Measurements from ENCODE around the gene ANGPTL8. TPM values are rescaled to one million over a fixed set of nuclear protein-coding genes. Genes with fewer than 3 reads are reported as not detected.
A peak's percentile ranks its signal among the peaks of the same experiment; 100 is the strongest.

The ANGPTL8 gene
- total and polyA plus RNA-seq, 7 experiments from 2014 or later, result not detected

DNA sequence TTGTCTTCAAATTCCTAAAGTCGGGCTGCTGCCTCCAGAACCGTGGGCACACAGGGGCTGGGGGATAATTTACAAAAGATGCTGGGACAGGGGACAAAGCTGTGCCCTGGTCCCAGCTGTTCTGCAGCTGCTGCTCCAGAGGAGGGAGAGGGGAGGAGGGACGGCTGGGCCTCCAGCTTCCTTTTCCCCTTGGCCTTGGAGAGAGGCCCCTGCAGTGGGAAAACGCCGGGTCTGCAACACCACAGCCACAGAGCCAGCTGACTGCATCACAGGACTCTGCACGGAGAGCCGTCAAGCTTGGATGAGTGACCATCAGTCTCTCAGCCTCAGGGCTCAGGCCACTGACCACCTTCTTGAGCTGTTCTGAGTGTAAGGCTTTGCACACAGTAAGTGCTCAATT is 16.8 kb downstream of the ANGPTL8 start:
- Histone ChIP-seq H3K27ac (ENCODE audit: low read depth, low read length) (no peak overlapping the region), H3K4me1 (ENCODE audit: control insufficient read depth in 2 of 2, insufficient read depth in 2 of 2, low read length in 2 of 2) (no peaks in the 10 kb centered on the region), H3K36me3 (ENCODE audit: control insufficient read depth in 2 of 3, insufficient read depth in 3 of 3, low read length in 3 of 3) (no peaks in the 10 kb centered on the region), H3K4me3 (ENCODE audit: low read length) (no peak overlapping the region), H3K9me3 (ENCODE audit: control insufficient read depth in 2 of 3, low read length in 3 of 3) (no peaks in the 10 kb centered on the region), H3K27me3 (ENCODE audit: control insufficient read depth in 2 of 2, insufficient read depth in 2 of 2, low read length in 2 of 2) (no peaks in the 10 kb centered on the region)
- ChIA-PET CTCF (interaction anchor here (0.6 to 1.4 kb wide), 2 partner anchors 221 to 227 kb away, joined by 3 read pairs; no protein-coding TSS in a partner anchor), POLR2A (interaction anchor here (0.7 kb wide), 1 partner anchor 12 kb away, joined by 3 read pairs; no protein-coding TSS in a partner anchor)
- no peak overlapping the region for H3K27ac Mint-ChIP-seq
- no peak for DNase-seq
- intact Hi-C loops (cut with micrococcal nuclease), result no loop called here
- ATAC-seq, result no peak
- H3K36me3 Mint-ChIP-seq, result no peaks in the 10 kb centered on the region
- H3K27me3 Mint-ChIP-seq, result peaks cover 4 to 25% (median 9%) of the 10 kb centered on the region in 5 donors
- peaks cover 0 to 4% (median 0%) of the 10 kb centered on the region in 7 donors for H3K4me1 Mint-ChIP-seq
- H3K4me3 Mint-ChIP-seq, result no peak overlapping the region
- peaks cover 0 to 4% (median 0%) of the 10 kb centered on the region in 11 donors for H3K9me3 Mint-ChIP-seq

DNA sequence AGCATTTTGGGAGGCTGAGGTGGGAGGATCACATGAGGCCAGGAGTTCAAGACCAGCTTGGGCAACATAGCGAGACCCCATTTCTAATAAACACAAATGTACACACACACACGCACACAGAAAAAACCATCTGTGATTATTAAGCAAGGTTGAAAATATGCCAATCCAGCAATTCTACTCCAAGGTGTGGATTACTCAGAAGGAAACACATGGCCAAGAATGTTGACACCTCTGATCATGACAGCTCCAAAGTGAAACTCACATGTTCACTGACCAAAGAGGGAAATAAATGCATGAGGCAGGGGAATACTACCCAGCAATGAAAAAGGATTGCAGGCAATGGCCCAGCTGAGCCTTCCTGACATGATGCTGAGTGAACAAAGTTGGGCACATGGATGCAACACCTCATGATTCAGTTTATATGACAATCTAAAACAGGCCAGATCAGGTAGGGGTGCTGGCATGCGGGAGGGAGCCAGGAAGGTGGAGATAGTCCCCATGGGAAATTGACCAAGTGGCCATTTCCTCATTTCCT is 18.5 kb downstream of the ANGPTL8 start:
- Mint-ChIP-seq H3K27me3 (peaks cover 6 to 37% (median 13%) of the 10 kb centered on the region in 5 donors), H3K4me1 (peaks cover 0 to 4% (median 3%) of the 10 kb centered on the region in 7 donors), H3K9me3 (peaks cover 0 to 4% (median 0%) of the 10 kb centered on the region in 11 donors), H3K4me3 (no peak overlapping the region), H3K36me3 (no peaks in the 10 kb centered on the region), H3K27ac (no peak overlapping the region)
- Histone ChIP-seq H3K27ac (ENCODE audit: low read depth, low read length) (no peak overlapping the region), H3K4me3 (ENCODE audit: low read length) (no peak overlapping the region), H3K4me1 (ENCODE audit: control insufficient read depth in 2 of 2, insufficient read depth in 2 of 2, low read length in 2 of 2) (no peaks in the 10 kb centered on the region), H3K27me3 (ENCODE audit: control insufficient read depth in 2 of 2, insufficient read depth in 2 of 2, low read length in 2 of 2) (peaks cover 0 to 3% of the 10 kb centered on the region in 2 donors), H3K9me3 (ENCODE audit: control insufficient read depth in 2 of 3, low read length in 3 of 3) (no peaks in the 10 kb centered on the region), H3K36me3 (ENCODE audit: control insufficient read depth in 2 of 3, insufficient read depth in 3 of 3, low read length in 3 of 3) (no peaks in the 10 kb centered on the region)
- ATAC-seq (no peak), DNase-seq (no peak)
- ChIA-PET CTCF (interaction anchor here (0.6 kb wide), 1 partner anchor 27 kb away, joined by 3 read pairs; no protein-coding TSS in a partner anchor), POLR2A (interaction anchor here (0.6 kb wide), 1 partner anchor 88 kb away, joined by 3 read pairs; the partner anchor contains the start of genes CCDC159 and TMEM205)
- intact Hi-C loops (cut with micrococcal nuclease), result no loop called here

DNA sequence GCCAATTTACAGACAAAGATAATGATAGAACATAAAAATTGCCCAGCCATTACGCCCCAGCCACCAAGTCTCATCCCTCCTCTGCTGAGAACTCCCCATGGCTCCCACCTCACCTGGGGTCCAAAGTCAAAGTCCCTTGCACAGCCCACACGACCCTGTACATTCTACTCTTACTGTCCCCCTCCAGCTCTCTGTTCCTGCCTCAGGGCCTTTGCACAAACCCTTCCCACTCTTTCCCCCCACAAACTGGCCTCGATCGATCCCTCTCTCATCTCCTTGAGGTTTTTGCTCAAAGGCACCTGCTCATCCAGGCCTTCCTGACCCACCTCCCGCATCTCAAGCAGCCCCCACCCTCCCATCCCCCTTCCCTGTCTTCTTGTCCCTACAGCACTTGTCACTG is 21.6 kb downstream of the ANGPTL8 start:
- DNase-seq (no peak), ATAC-seq (no peak)
- ChIA-PET CTCF (interaction anchor here (0.6 kb wide), 1 partner anchor 319 kb away, joined by 4 read pairs; no protein-coding TSS in a partner anchor), POLR2A (no interaction called here)
- intact Hi-C loops (cut with micrococcal nuclease), result no loop called here
- no peaks in the 10 kb centered on the region for H3K9me3 ChIP-seq (ENCODE audit: control insufficient read depth in 2 of 3, low read length in 3 of 3)
- peaks cover 21 to 59% (median 35%) of the 10 kb centered on the region in 5 donors for H3K27me3 Mint-ChIP-seq
- H3K27ac ChIP-seq (ENCODE audit: low read depth, low read length), result no peak overlapping the region
- H3K4me3 Mint-ChIP-seq, result peak overlapping the region; percentile 51 to 85 (median 60)
- no peaks in the 10 kb centered on the region for H3K36me3 ChIP-seq (ENCODE audit: control insufficient read depth in 2 of 3, insufficient read depth in 3 of 3, low read length in 3 of 3)
- H3K9me3 Mint-ChIP-seq, result peaks cover 0 to 4% (median 0%) of the 10 kb centered on the region in 11 donors
- H3K4me3 ChIP-seq (ENCODE audit: low read length), result no peak overlapping the region
- H3K27me3 ChIP-seq (ENCODE audit: control insufficient read depth in 2 of 2, insufficient read depth in 2 of 2, low read length in 2 of 2), result peaks cover 0 to 14% of the 10 kb centered on the region in 2 donors
- H3K4me1 Mint-ChIP-seq, result peaks cover 0 to 7% (median 3%) of the 10 kb centered on the region in 7 donors
- no peaks in the 10 kb centered on the region for H3K36me3 Mint-ChIP-seq
- peak overlapping the region in 1 of 9 donors; percentile 63 for H3K27ac Mint-ChIP-seq
- no peaks in the 10 kb centered on the region for H3K4me1 ChIP-seq (ENCODE audit: control insufficient read depth in 2 of 2, insufficient read depth in 2 of 2, low read length in 2 of 2)

DNA sequence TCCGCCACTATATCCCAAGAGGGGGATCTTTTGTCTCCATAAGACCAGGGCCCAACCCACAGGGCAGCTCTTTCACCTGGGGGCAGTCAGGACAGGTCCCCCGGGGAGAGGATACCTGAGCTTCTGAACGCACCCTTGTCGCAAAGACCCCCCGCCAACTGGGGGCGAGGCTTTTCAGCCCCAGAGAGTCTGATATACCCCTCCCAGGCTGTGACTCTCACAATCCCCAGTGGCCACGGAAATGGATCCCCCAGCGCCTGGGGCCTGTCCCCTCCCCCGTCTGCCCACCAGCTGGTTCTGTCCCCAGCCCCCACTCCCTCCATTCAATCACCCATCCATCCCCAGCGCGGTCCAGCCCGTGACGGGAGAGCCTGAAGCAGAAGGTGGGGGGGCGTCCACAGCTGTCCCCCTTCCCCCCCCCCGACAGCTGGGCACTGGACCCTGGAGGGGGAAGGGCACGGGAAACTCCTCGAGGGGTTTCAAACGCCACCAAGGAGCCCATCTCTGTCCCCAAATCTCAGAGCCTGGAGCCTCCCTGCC is 22.1 kb downstream of the ANGPTL8 start:
- POLR2A ChIA-PET, result no interaction called here
- H3K4me1 Mint-ChIP-seq, result peaks cover 0 to 7% (median 3%) of the 10 kb centered on the region in 7 donors
- H3K4me3 Mint-ChIP-seq, result peak overlapping the region; percentile 17 to 85 (median 60)
- intact Hi-C loops (cut with micrococcal nuclease), result no loop called here
- no peaks in the 10 kb centered on the region for H3K36me3 Mint-ChIP-seq
- no peak overlapping the region for H3K27ac Mint-ChIP-seq
- H3K4me1 ChIP-seq (ENCODE audit: control insufficient read depth in 2 of 2, insufficient read depth in 2 of 2, low read length in 2 of 2), result no peaks in the 10 kb centered on the region
- H3K27ac ChIP-seq (ENCODE audit: low read depth, low read length), result no peak overlapping the region
- peaks cover 0 to 4% (median 0%) of the 10 kb centered on the region in 11 donors for H3K9me3 Mint-ChIP-seq
- CTCF ChIA-PET, result interaction anchor here (0.6 kb wide), 1 partner anchor 320 kb away, joined by 4 read pairs; no protein-coding TSS in a partner anchor
- no peak for ATAC-seq
- peaks cover 26 to 64% (median 35%) of the 10 kb centered on the region in 5 donors for H3K27me3 Mint-ChIP-seq
- peaks cover 0 to 14% of the 10 kb centered on the region in 2 donors for H3K27me3 ChIP-seq (ENCODE audit: control insufficient read depth in 2 of 2, insufficient read depth in 2 of 2, low read length in 2 of 2)
- no peaks in the 10 kb centered on the region for H3K36me3 ChIP-seq (ENCODE audit: control insufficient read depth in 2 of 3, insufficient read depth in 3 of 3, low read length in 3 of 3)
- H3K4me3 ChIP-seq (ENCODE audit: low read length), result no peak overlapping the region
- no peaks in the 10 kb centered on the region for H3K9me3 ChIP-seq (ENCODE audit: control insufficient read depth in 2 of 3, low read length in 3 of 3)
- DNase-seq, result no peak

DNA sequence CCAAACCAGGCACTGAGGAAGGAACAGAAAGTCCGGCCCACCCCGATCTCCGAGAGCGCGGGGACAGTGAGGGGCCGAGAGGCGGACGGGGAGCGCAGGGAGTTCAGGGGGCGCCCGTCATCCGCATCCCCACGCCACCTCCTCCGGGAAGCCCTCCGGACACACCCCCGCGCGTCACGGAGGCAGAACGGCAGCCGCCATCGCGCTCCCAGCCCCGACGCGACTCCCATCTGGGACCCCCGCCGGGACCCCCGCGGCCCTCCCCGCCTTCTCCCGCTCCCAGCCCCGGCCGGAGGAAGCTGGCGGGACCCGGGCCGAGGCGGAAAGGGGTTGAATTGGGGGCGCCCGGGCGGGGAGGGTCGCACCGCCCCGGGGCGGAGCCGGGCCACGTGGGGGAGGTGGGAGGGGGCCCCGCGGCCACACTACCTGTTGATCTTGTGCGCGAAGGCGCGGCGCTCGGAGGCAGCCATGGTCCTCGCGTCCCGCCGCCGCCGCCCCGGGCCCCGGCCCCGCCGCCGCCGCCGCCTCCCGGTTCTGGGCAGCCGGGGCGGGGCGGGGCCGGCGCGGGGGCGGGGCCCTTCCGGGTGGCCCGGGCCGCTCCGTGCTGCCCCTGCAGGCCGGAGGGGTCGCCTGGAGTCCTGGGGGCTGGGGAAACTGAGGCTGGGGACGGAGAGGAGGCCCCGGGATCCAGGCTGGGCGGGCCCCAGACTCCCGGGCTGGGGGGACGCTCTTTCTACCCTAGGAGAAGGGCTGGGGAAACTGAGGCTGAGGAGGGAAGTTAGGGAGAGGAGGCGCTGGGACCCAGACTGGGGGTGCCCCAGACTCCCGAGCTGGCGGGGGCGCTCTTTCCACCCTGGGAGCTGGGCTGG is 22.8 kb downstream of the ANGPTL8 start, which contains the start of gene DOCK6:
Gene DOCK6 (minus strand): TSS at position 554 of the 869 bp plus-strand sequence. CDS start 84 bp downstream, at position 470.
- DNase-seq (peak in 1 of 9 donors; percentile 46), ATAC-seq (peak; percentile 64)
- peaks cover 33 to 71% (median 42%) of the 10 kb centered on the region in 5 donors for H3K27me3 Mint-ChIP-seq
- Histone ChIP-seq H3K9me3 (ENCODE audit: control insufficient read depth in 2 of 3, low read length in 3 of 3) (no peaks in the 10 kb centered on the region), H3K4me3 (ENCODE audit: low read length) (no peak within 1 kb of the TSS), H3K4me1 (ENCODE audit: control insufficient read depth in 2 of 2, insufficient read depth in 2 of 2, low read length in 2 of 2) (no peaks in the 10 kb centered on the region), H3K27me3 (ENCODE audit: control insufficient read depth in 2 of 2, insufficient read depth in 2 of 2, low read length in 2 of 2) (peaks cover 0 to 14% of the 10 kb centered on the region in 2 donors), H3K36me3 (ENCODE audit: control insufficient read depth in 2 of 3, insufficient read depth in 3 of 3, low read length in 3 of 3) (no peaks in the 10 kb centered on the region), H3K27ac (ENCODE audit: low read depth, low read length) (no peak within 1 kb of the TSS)
- CTCF ChIA-PET, result no interaction called here
- no peak within 1 kb of the TSS for H3K27ac Mint-ChIP-seq
- POLR2A ChIA-PET, result no interaction called here
- intact Hi-C loops (cut with micrococcal nuclease), result no loop called here
- no peaks in the 10 kb centered on the region for H3K36me3 Mint-ChIP-seq
- H3K9me3 Mint-ChIP-seq, result peaks cover 0 to 4% (median 0%) of the 10 kb centered on the region in 11 donors
- H3K4me3 Mint-ChIP-seq, result peak within 1 kb of the TSS; percentile 49 to 85 (median 72)
- H3K4me1 Mint-ChIP-seq, result peaks cover 0 to 7% (median 3%) of the 10 kb centered on the region in 7 donors

DNA sequence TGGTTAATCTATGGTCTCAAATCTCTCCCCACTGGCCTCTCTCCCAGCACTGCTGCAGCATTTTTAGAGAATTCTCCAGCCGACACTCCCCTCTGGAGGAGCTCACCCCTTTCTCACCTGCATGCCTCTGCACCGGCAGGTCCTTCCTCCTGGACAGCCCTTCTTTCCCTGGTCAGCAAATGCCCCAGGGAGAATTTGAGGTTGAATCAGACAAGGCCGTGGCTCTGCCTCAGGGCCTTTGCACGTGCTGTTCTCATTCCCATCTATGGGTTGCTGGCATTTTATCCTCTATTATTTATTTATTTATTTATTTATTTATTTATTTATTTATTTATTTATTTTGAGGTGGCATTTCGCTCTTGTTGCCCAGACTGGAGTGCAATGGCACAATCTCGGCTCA is 24.3 kb downstream of the ANGPTL8 start:
- H3K9me3 Mint-ChIP-seq, result peaks cover 0 to 4% (median 0%) of the 10 kb centered on the region in 11 donors
- CTCF ChIA-PET, result no interaction called here
- intact Hi-C loops (cut with micrococcal nuclease), result no loop called here
- no peak overlapping the region for H3K27ac Mint-ChIP-seq
- H3K36me3 Mint-ChIP-seq, result no peaks in the 10 kb centered on the region
- H3K27me3 Mint-ChIP-seq, result peaks cover 48 to 83% (median 57%) of the 10 kb centered on the region in 5 donors
- no peaks in the 10 kb centered on the region for H3K9me3 ChIP-seq (ENCODE audit: control insufficient read depth in 2 of 3, low read length in 3 of 3)
- no peaks in the 10 kb centered on the region for H3K36me3 ChIP-seq (ENCODE audit: control insufficient read depth in 2 of 3, insufficient read depth in 3 of 3, low read length in 3 of 3)
- no peak overlapping the region for H3K27ac ChIP-seq (ENCODE audit: low read depth, low read length)
- no peak overlapping the region for H3K4me3 ChIP-seq (ENCODE audit: low read length)
- no peak for ATAC-seq
- peaks cover 0 to 7% (median 3%) of the 10 kb centered on the region in 7 donors for H3K4me1 Mint-ChIP-seq
- DNase-seq, result no peak
- POLR2A ChIA-PET, result interaction anchor here (0.6 kb wide), 1 partner anchor 12 kb away, joined by 4 read pairs; no protein-coding TSS in a partner anchor
- peaks cover 0 to 14% of the 10 kb centered on the region in 2 donors for H3K27me3 ChIP-seq (ENCODE audit: control insufficient read depth in 2 of 2, insufficient read depth in 2 of 2, low read length in 2 of 2)
- no peaks in the 10 kb centered on the region for H3K4me1 ChIP-seq (ENCODE audit: control insufficient read depth in 2 of 2, insufficient read depth in 2 of 2, low read length in 2 of 2)
- peak overlapping the region in 3 of 10 donors; percentile 62 to 85 (median 77) for H3K4me3 Mint-ChIP-seq
